ENCODE results near the gene MTMR11. TPM values are rescaled to one million over a fixed set of nuclear protein-coding genes. Genes with fewer than 3 reads are reported as not detected.

MTMR11 gene
- polyA plus RNA-seq, 4 donors, result 28.8 to 31.9 (median 30.7) TPM

Other genes with a start within 250 kb of the MTMR11 start
- 1 to 10 TPM; 1.0 to 3.1 (median 2.2) TPM for gene FCGR1A, start 154.2 kb downstream of the MTMR11 start, polyA plus RNA-seq (ENCODE audit: insufficient read length in 4 of 4)
- gene BOLA1, start 37.3 kb downstream of the MTMR11 start, polyA plus RNA-seq (ENCODE audit: insufficient read length in 4 of 4), result 10 to 100 TPM; 19.7 to 28.1 (median 21.7) TPM
- 1 to 10 TPM; 6.7 to 8.8 (median 8.1) TPM for gene SV2A, start 19.0 kb downstream of the MTMR11 start, polyA plus RNA-seq (ENCODE audit: insufficient read length in 4 of 4)
- gene SF3B4, start 9.1 kb downstream of the MTMR11 start, polyA plus RNA-seq (ENCODE audit: insufficient read length in 4 of 4), result 10 to 100 TPM; 79.1 to 96.8 (median 88.4) TPM
- gene OTUD7B, start 73.8 kb upstream of the MTMR11 start, polyA plus RNA-seq (ENCODE audit: insufficient read length in 4 of 4), result 10 to 100 TPM; 18.9 to 22.0 (median 19.5) TPM
- gene VPS45, start 130.9 kb upstream of the MTMR11 start, polyA plus RNA-seq (ENCODE audit: insufficient read length in 4 of 4), result 10 to 100 TPM; 65.1 to 80.6 (median 77.3) TPM
- 10 to 100 TPM; 44.5 to 60.5 (median 54.1) TPM for gene PLEKHO1, start 213.0 kb upstream of the MTMR11 start, polyA plus RNA-seq (ENCODE audit: insufficient read length in 4 of 4)